ENCODE results near the gene LMO2.

Gene LMO2

GRCh38 chr11:33887886-33888285 is 4.0 kb downstream of the LMO2 start:
- no peak for DNase-seq (ENCODE audit: low read depth)

- DNase-seq (ENCODE audit: low read depth), result no peak
Measured at GRCh38 chr11:33885338-33886005, 6.4 kb downstream of the LMO2 start.

DNA sequence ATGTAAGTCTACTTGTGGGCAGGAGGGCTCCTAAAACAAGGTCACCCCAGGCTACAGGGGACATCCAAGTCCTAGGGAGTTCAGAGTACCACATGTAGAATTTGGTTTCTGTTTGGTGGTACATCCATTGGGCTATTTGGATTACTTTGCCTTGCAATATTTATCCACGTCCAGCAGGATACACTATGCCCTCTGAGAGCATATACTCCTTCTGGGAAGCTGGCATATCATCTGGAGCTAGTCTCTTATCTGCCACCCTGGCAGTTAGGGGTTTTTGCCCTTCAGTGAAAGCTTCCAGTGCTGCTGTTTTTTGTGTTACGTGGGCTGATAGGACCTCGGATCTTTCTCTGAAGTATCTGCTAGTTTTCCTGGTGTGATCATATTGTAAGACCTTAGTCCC is 7.3 kb downstream of the LMO2 start:
- no peak for DNase-seq (ENCODE audit: low read depth)

DNA sequence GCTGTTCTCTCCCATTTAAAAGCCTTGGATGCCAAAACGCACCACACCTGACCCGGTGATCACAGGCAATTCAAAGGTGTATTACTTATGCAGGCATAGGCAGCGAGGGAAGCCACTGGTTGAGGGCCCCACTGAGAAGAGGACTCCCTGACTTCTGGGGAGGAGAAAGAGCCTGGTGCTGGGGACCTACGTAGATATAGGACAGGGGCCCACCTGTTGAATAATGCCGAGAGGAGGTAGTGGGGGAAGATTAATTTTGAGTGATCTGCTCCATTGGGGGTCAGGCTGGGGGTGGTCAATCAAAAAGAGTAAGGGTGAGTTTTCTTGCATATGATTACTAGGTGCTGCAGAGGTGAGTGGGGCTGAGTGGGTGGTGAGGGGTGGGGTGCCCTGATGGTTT is 7.8 kb downstream of the LMO2 start:
- DNase-seq (ENCODE audit: low read depth), result no peak

- DNase-seq (ENCODE audit: low read depth), result no peak
Measured at GRCh38 chr11:33881651-33882503, 10.0 kb downstream of the LMO2 start.

DNA sequence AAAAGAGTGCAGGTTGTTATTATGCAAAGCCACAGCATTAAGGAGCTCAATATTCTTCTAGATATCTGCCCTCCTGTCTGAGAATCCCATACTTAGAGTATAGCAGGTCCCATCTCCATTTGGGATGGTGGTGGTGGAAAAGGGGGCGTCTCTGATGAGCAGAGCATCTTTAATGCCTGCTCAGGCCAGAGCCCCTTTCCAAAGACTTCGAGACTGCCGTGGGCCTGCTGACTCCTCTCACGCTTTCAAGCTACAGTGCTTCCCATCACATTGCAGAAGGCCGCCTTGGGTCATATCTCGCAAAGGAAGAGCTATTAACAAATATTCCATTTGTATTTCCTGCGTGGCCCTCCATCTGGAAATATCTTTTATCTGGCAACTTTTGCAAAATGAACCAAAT is 10.9 kb downstream of the LMO2 start:
- DNase-seq (ENCODE audit: low read depth), result no peak

DNA sequence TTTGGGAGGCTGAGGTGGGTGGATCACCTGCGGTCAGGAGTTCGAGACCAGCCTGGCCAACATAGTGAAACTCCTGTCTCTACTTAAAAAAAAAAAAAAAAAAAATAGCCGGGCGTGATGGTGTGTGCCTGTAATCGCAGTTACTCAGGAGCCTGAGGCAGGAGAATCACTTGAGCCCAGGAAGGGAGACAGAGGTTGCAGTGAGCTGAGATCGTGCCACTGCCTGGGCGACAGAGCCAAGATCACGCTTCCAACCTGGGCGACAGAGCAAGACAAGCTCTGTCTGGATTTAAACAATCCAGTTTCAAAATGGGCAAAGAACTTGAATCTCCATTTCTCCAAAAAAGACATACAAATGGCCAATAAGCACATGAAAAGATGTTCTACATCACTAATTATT is 12.5 kb downstream of the LMO2 start:
- DNase-seq (ENCODE audit: low read depth), result no peak

- no peak for DNase-seq (ENCODE audit: low read depth)
Measured at GRCh38 chr11:33877038-33877437, 14.8 kb downstream of the LMO2 start.

- no peak for DNase-seq (ENCODE audit: low read depth)
Measured at GRCh38 chr11:33875621-33876294, 16.1 kb downstream of the LMO2 start.

DNA sequence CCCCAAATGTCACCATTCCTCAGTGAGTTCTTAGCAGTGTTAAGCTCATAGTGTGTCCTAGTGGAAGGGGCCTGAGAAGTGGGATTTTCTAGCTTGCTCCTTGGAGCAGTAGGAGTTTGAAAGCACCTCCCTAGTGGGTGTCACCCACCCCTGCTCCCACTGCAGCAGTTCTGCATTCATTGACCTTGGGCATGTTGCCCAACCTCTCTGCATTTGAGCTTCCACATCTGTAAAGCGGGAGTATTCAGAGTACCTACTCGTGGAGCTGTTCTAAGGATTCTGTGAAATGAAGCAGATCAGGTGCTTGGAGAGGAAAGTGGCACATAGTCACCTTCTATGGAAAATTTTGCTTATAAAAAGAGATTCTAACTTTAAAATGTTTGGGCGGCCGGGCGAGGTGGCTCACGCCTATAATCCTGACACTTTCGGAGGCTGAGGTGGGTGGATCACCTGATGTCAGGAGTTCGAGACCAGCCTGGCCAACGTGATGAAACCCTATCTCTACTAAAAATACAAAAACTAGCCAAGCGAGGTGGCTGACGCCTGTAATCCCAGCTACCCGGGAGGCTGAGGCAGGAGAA is 16.9 kb downstream of the LMO2 start:
- DNase-seq (ENCODE audit: low read depth), result no peak

DNA sequence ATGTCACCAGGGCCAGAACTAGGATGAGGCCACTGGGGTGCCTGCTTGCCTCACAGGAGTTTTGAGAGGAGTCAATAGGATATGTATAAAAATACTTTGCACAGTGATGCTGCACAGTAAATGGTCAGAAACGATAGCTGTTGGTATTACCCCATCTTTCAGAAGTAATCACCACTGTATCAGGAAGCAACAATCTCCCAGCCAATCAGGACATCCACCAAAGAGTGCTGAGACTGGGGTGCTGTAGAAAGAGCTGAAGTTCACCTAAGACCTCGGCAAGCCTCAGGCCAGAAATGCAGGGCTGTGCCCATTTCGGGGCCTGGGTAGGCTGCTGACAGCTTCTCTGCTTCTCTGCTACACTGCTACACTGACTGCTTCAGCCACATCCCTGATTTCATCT is 17.4 kb downstream of the LMO2 start:
- no peak for DNase-seq (ENCODE audit: low read depth)

DNA sequence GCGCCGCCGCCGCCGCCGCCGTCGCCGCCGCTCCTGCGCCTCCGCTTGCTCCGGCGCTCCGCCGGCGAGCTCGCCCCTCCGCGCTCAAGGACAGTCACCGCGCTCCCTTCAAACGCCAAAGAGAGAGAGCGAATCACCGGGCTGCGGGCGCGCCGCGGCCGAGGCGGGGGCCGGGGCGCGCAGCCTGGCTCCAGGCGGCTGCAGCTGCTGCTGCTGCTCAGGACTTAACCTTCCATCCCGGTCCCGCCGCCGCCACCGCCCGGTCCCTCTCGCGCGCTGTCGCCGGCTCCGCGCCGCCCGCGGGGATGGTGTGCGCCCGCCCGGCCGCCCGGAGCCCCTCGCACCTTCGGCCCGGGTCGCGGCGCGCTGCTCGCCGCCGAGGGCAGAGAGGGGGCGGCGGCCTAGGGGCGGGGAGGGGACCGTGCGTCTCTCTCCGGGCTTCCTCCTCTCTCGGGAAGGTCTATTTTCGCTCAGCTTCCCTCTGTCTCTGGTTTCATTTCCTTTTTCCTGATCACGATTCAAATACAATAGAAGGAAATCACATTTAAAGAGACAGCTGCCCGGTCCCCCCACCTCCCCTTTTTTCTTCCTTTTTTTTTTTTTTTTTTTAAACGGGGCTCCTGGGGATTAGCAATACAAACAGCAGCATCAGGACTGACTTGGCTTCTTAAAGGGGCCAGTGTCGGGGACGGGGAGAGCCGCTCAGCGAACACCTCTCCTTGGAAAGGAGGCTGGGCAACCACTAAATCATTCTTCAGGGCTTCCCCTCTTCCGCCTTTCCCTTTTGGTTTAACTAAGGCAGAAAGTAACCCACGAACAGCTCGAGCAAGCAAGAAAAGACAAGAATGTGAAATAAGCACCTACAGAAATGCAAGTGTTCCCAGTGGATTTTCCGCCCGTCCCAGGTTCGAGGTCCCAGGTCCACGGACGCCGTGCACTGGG is 22.1 kb downstream of the LMO2 start:
- DNase-seq (ENCODE audit: low read depth), result peak; percentile 16

DNA sequence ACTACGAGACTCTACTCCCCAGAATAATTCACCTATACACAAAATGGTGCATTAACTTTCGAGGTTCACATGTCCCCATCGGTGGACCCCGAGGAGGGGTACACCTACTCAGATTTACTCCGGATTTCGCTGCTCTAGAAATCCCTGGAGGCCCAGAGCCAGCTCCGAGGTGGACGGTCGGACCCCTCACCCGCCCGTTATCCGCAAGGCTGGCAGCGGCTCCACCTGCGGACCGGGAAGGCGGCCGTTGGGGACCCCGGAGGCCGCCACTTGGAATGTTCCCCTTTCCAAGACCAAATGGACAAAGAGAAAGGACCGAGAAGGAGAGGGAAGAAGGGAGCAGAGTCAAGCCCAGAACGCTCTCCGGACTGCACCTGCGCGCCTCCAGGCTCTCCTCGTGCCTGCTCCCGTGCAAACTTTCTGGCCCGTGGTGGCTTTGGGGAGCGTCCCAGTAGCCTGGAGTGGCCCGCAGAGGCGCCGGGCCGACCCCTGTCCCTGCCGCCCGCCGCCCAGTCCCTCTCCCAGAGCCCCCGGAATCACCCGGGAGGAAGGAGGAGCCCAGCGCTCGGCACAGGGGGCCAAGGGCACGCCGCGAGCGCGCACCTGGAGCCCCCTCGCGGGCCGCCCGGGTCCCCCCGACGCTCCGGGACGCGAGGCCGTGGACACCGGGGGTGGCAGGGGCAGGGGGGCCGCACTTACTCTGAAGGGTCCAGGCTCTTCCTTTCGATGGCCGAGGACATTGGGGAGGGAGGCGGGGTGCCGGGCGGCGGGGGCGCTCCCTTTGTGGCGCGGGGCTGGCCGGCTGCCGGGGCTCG is 23.0 kb downstream of the LMO2 start:
- DNase-seq (ENCODE audit: low read depth), result no peak

DNA sequence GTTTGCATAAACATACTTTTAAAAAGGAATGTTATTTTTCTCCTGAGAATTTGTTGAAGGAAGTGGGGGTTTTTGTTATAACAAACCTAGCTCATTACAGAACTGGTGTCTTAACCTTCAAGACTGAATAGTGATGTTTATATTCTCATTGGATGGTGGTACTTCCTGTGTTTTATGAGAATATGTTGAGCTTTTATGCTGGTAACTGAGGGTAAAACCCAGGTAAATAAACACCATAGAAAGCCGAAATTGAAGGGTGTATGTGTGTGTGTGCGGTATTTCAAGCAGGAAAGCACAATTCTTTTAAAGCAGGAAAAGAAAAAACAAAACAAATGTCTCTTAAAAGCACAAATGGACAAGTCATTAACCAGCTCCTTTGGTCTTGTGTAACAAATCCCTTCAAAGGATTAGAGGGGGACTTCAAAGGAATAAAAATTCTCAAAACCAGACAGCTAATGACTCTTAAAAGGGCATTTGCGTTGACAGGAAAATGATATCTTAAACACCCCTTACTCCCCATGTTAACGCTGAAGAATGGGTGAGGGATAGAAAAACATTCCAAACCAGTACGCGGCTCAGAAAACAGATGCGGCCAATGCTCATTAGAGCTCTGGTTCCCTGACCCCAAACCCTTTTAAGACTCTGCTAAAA is 23.8 kb downstream of the LMO2 start:
- no peak for DNase-seq (ENCODE audit: low read depth)

GRCh38 chr11:33867561-33867960 is 24.3 kb downstream of the LMO2 start:
- DNase-seq (ENCODE audit: low read depth), result no peak

DNA sequence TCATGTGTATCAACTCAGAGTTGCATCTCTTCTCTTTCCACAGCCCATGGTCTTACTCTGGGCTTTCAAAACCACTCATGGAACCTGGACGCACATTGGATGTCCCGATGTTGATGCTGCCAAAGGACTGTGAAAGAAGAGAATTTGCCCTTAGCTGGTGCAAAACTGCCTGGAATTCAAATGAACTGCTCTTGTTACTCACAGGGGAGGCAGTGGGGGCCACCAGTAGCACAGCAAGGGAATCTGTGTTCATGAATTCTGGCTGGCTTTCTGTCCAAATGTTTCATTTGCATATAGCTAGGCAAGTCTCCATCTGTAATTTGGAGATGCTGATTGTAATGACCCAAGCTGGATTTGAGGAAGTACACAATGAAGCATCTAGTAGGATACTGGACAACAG is 24.9 kb downstream of the LMO2 start:
- no peak for DNase-seq (ENCODE audit: low read depth)

- DNase-seq (ENCODE audit: low read depth), result no peak
Measured at GRCh38 chr11:33864479-33864878, 27.4 kb downstream of the LMO2 start.

DNA sequence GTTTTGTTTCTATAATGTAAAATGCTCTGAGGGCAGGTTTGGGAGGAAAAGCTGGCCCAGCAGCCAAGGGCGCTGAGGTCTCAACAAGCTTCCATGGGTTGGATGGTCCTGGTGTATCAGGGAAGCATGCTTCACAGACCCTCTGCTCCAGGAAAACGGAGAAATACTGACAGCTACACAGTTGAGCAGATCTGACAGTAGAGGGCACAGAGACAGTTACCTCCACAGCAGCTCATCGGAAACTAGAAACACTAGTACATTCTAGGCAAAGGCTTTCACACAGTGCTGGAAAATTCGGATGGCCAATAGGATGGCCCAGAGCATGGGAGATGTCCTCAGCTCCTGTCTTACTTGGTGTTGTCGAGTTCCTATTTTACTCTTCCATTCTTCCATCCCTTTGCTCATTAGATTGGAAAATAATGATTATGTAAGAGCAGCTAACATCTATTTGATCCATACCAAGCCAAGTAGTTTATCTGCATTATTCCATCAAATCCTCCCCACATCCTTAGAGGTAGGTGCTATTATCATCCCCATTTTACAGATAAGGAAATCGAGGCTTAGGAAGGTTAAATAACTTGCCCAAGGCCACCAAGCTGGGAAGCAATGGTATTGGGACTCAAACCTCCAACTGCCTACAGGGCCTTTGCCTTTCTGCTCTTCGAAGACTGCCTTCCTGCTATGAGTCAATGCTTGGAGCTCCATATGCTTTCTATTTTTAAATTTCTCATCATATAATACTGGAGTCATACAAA is 28.3 kb downstream of the LMO2 start:
- no peak for DNase-seq (ENCODE audit: low read depth)

DNA sequence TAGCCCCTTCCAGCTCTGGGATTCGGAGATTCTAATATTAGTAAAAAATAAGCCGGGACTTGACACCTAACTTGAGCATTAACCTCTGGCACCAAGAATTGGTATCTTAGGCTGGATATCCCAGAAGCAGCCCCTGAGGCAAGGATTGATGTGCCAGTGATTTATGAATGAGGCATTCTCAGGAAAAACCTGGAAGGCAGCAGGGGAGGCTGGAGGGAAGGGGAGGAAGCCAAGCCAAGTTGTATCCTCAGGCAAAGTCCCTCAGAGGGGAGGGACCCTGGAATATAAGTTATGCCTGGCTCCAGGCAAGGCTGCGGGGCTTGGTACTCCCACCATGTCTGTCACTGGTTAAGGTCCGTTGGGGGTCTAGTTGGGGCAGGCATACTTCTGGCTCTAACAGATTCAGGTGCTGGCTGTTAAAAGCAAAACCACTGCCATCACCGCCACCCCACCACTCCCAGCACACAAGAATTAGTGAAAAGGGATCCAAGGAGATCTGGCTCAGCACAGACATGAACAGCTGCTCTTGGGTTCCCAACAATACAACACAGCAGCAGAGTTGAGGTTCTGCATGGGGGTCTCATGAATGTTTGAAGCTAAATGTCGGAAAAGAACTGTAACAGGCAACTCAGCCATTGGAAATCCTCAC is 29.8 kb downstream of the LMO2 start:
- no peak for DNase-seq (ENCODE audit: low read depth)
